Muscle of leg (tissue), 11 donors: Measurements from ENCODE around the gene RPS6KA6. TPM values are rescaled to one million over a fixed set of nuclear protein-coding genes. Genes with fewer than 3 reads are reported as not detected.
A peak's percentile ranks its signal among the peaks of the same experiment; 100 is the strongest.

Experiments used
- DNase-seq: peaks from one replicate; pipeline ENCODE4 v3.0.0; 2013
- H3K27ac ChIP-seq: one replicate; pipeline ENCODE4 v1.5.1; 2013; ENCODE audit warnings: mild to moderate bottlenecking, low read length, control low read depth
- H3K27me3 ChIP-seq: one replicate; pipeline ENCODE4 v1.6.1; 2013; ENCODE audit warnings: low read length; ENCODE audit not compliant: control insufficient read depth, insufficient read depth
- H3K36me3 ChIP-seq: one replicate; pipeline ENCODE4 v1.6.1; 2013; ENCODE audit warnings: low read length; ENCODE audit not compliant: control insufficient read depth, insufficient read depth
- H3K4me1 ChIP-seq: one replicate; pipeline ENCODE4 v1.6.1; 2013; ENCODE audit warnings: low read length; ENCODE audit not compliant: control insufficient read depth, insufficient read depth
- H3K4me3 ChIP-seq: one replicate; pipeline ENCODE4 v1.5.1; 2013; ENCODE audit warnings: low read length, control low read depth
- H3K9me3 ChIP-seq: replicated peaks from 2 replicates; pipeline ENCODE4 v1.6.1; 2013; ENCODE audit warnings: low read depth, low read length; ENCODE audit not compliant: control insufficient read depth
- WGBS: methylation state at CpG from one replicate; pipeline ENCODE4 v1.1.5; 2013; ENCODE audit warnings: missing lambda C conversion rate; ENCODE audit not compliant: insufficient coverage; 5-methylcytosine and 5-hydroxymethylcytosine counted together
- polyA plus RNA-seq, 8 donors: library from polyadenylated mRNA; unstranded; fragments of 120-200 nt; gene quantifications; one replicate each; pipeline versions ENCODE4 v1.2.1 to v1.2.3, GENCODE V29; 2013; ENCODE audit warnings: inconsistent platforms in 1 of 8, low replicate concordance in 1 of 8; ENCODE audit not compliant: insufficient read length in 8 of 8, insufficient read depth in 1 of 8
- total RNA-seq: library from RNA; stranded (reverse); fragments of 120-200 nt; gene quantifications from one replicate; pipeline ENCODE4 v1.2.4, GENCODE V29; 2013

Gene RPS6KA6
- total and polyA plus RNA-seq, 9 donors: 2.3 to 5.0 (median 4.0) TPM

DNA sequence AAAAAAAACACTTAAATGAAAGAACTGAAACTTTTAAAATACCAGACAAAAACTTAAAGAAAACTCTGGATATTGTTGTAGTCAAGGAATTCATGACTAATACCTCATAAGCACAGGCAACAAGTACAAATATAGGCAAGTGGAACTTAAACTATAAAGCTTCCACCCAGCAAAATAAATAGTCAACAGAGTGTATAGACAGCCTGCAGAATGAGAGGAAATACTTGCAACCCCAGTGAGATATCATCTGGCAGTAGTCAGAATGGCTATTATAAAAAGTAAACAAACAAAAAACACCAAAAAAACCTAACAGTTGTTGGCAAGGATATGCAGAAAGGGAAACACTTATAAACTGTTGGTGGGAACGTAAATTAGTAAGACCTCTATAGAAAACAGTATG lies 9.6 kb upstream of the RPS6KA6 start:
- H3K4me1 ChIP-seq: no peaks in the 10 kb centered on the region
- no peaks in the 10 kb centered on the region for H3K27me3 ChIP-seq
- no peaks in the 10 kb centered on the region for H3K9me3 ChIP-seq
- WGBS: no CpG with 5 or more reads among the region's 1 CpG
- H3K36me3 ChIP-seq: no peaks in the 10 kb centered on the region
- H3K27ac ChIP-seq: no peak overlapping the region
- no peak overlapping the region for H3K4me3 ChIP-seq
- no peak for DNase-seq

GRCh38 chrX:84192006-84192405 lies 4.0 kb upstream of the RPS6KA6 start:
- Histone ChIP-seq H3K27me3 (peaks cover 4% of the 10 kb centered on the region), H3K36me3 (no peaks in the 10 kb centered on the region), H3K27ac (no peak overlapping the region), H3K4me3 (no peak overlapping the region), H3K9me3 (no peaks in the 10 kb centered on the region), H3K4me1 (peaks cover under 1% of the 10 kb centered on the region)
- no CpG with 5 or more reads among the region's 1 CpG for WGBS
- DNase-seq: no peak

DNA sequence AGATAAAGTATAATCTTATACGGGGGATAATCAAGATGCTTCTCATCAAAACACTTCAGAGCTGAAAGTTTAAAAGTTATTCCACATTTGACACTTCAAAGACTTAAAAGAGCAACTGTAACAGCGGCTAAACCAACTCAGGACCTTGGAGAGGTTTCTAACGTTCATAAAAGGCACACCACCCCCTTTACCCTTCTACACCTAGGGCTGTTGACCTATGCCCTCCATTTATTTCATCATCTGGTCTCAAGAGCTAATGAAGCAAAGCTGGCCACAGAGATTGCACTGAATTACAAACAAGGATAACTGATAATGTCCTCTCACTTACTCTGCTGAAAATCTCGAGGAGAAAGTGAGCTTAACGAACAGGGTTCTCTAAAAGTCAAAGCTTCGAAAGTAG lies 1.1 kb upstream of the RPS6KA6 start:
- no peak for DNase-seq
- H3K4me3 ChIP-seq: no peak overlapping the region
- no peak overlapping the region for H3K27ac ChIP-seq
- no peaks in the 10 kb centered on the region for H3K9me3 ChIP-seq
- peaks cover 5% of the 10 kb centered on the region for H3K27me3 ChIP-seq
- 33% methylated on average over 2 of the region's 6 CpGs for WGBS
- peaks cover 3% of the 10 kb centered on the region for H3K4me1 ChIP-seq
- no peaks in the 10 kb centered on the region for H3K36me3 ChIP-seq

DNA sequence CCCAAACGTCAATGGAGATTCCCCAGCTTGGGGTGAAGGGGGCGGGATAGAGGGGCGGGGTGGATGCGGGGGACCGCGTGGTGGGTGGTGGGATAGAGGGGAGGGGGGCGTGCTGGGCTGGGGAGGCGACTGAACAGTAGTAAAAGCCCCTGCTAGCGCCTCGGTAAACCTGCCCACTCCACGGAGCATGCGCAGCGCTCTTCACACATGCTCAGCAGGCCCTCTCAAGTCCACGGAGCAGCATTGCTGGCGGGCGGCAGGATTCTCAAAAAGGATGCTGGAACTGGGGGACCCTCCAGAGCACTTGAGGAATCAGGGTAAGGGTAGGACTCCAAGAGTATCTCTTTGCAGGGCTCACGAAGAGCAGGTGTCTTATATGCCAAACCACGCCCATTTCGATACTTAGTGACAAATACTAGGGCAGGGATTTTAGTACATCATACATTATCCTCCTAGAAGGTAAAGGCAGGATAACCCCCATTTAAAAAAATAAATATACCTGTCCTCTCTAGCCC lies 378 bp upstream of the RPS6KA6 start:
- Histone ChIP-seq H3K4me3 (peak overlapping the region; percentile 63), H3K27me3 (peaks cover 5% of the 10 kb centered on the region), H3K4me1 (peaks cover 3% of the 10 kb centered on the region), H3K9me3 (no peaks in the 10 kb centered on the region), H3K27ac (peak overlapping the region; percentile 49), H3K36me3 (no peaks in the 10 kb centered on the region)
- 28% methylated on average over 12 of the region's 19 CpGs for WGBS
- DNase-seq: peak; percentile 87

GRCh38 chrX:84186603-84187532 lies 1.1 kb downstream of the RPS6KA6 start:
- H3K36me3 ChIP-seq: no peaks in the 10 kb centered on the region

DNA sequence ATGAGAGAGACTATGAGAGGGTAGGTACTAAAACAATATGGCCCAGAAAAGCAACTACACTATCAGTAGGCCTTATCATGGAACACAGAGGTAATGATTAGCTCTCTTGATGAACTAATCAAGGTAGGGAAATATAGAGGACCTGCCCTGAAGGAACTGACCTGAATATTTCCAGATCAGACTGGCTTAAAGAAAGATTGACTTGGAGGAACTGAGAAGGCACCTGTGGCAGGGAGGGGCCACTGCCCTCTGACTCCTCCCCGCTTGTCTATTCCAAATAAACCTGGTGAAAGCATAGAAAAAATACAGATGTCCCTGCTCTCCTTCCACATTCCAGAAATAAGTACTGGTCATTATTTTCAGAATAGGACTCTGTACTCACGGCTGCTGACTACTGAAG lies 5.5 kb downstream of the RPS6KA6 start:
- Histone ChIP-seq H3K27ac (no peak overlapping the region), H3K4me1 (peaks cover 3% of the 10 kb centered on the region), H3K9me3 (no peaks in the 10 kb centered on the region), H3K4me3 (no peak overlapping the region), H3K27me3 (peaks cover 5% of the 10 kb centered on the region), H3K36me3 (no peaks in the 10 kb centered on the region)
- WGBS: no CpG with 5 or more reads among the region's 2 CpGs
- DNase-seq: no peak

More at GRCh38 chrX:84186603-84187532, 1.1 kb downstream of the RPS6KA6 start:
- Histone ChIP-seq H3K4me1 (peaks cover 3% of the 10 kb centered on the region), H3K4me3 (peak overlapping the region; percentile 63), H3K9me3 (no peaks in the 10 kb centered on the region), H3K27ac (peak overlapping the region; percentile 49), H3K27me3 (peaks cover 5% of the 10 kb centered on the region)
- DNase-seq: peak; percentile 11
- WGBS: 31% methylated on average over 20 of the region's 28 CpGs

GRCh38 chrX:84175958-84176357 lies 12.0 kb downstream of the RPS6KA6 start:
- no peak for DNase-seq
- H3K4me1 ChIP-seq: no peaks in the 10 kb centered on the region
- no peak overlapping the region for H3K27ac ChIP-seq
- no peaks in the 10 kb centered on the region for H3K9me3 ChIP-seq
- H3K27me3 ChIP-seq: no peaks in the 10 kb centered on the region
- no peak overlapping the region for H3K4me3 ChIP-seq
- H3K36me3 ChIP-seq: no peaks in the 10 kb centered on the region

GRCh38 chrX:84175274-84175673 lies 12.7 kb downstream of the RPS6KA6 start:
- Histone ChIP-seq H3K27ac (no peak overlapping the region), H3K36me3 (no peaks in the 10 kb centered on the region), H3K9me3 (no peaks in the 10 kb centered on the region), H3K27me3 (no peaks in the 10 kb centered on the region), H3K4me3 (no peak overlapping the region), H3K4me1 (no peaks in the 10 kb centered on the region)
- DNase-seq: no peak
- no CpG with 5 or more reads among the region's 3 CpGs for WGBS

DNA sequence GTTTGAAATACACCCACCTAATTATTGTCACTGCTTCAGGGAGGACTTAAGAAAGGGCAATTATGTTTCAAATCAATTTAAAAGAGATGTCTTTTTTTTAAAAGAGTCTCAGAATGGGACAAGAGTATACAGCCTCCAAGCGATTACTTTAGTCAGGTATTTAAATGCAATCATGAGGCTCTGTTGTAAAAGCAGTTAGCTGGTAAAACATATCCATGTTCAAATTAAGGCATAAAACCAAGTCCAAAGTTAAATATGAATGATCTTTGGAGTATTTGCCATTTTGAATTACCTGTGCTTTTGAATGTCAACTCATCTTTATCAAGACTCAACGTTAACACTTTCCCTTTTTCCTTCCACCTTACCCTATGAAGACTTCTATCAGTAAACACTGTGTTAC lies 13.7 kb downstream of the RPS6KA6 start:
- no CpG with 5 or more reads among the region's 2 CpGs for WGBS
- no peaks in the 10 kb centered on the region for H3K36me3 ChIP-seq
- H3K4me3 ChIP-seq: no peak overlapping the region
- H3K9me3 ChIP-seq: no peaks in the 10 kb centered on the region
- DNase-seq: no peak
- no peak overlapping the region for H3K27ac ChIP-seq
- no peaks in the 10 kb centered on the region for H3K27me3 ChIP-seq
- H3K4me1 ChIP-seq: no peaks in the 10 kb centered on the region

- 60% methylated on average over 1 of the region's 2 CpGs for WGBS
- H3K4me3 ChIP-seq: no peak overlapping the region
- no peaks in the 10 kb centered on the region for H3K27me3 ChIP-seq
Measured at GRCh38 chrX:84170931-84171330, 17.1 kb downstream of the RPS6KA6 start.

More at GRCh38 chrX:84170931-84171330, 17.1 kb downstream of the RPS6KA6 start:
- Histone ChIP-seq H3K36me3 (no peaks in the 10 kb centered on the region), H3K9me3 (no peaks in the 10 kb centered on the region), H3K4me1 (no peaks in the 10 kb centered on the region), H3K27ac (no peak overlapping the region)
- no peak for DNase-seq
